Stimulated activated CD8-positive, alpha-beta memory T cell treated with anti-CD3 and anti-CD28 coated beads, Interleukin-12 subunit alpha, Interleukin-12 subunit beta, amount 100 ng/mL, for 24 hours (primary cell): ENCODE data around the gene PORCN.
"Not testable (repeated sequence)": the region's sequence is repeated elsewhere in the genome, so short reads cannot be mapped to it uniquely, and the experiment has no call there.

ENCODE experiments used
- DNase-seq: peaks from one replicate; pipeline ENCODE4 v3.0.0-alpha.2; 2020; ENCODE audit errors: extremely low read depth

Gene PORCN

DNA sequence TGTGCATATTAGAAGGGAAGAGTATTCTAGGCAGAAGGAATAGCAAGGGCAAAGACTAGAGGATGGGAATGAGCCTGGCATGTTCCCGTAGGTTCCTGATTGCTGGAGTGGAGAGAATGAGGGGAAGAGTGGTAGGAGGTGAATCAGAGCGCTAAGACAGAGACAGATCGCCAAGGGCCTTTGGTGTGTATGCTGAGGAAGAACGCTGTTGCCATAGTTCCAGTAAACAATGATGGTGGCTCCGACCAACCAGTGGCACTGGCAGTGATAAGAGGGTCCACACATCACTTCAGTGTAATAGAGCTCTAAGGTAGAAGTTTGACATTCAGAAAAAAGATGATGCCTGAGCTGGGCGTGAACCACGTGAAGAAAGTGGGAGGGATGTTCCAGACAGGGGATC lies 31.7 kb downstream of the PORCN start:
- DNase-seq, result no peak

DNA sequence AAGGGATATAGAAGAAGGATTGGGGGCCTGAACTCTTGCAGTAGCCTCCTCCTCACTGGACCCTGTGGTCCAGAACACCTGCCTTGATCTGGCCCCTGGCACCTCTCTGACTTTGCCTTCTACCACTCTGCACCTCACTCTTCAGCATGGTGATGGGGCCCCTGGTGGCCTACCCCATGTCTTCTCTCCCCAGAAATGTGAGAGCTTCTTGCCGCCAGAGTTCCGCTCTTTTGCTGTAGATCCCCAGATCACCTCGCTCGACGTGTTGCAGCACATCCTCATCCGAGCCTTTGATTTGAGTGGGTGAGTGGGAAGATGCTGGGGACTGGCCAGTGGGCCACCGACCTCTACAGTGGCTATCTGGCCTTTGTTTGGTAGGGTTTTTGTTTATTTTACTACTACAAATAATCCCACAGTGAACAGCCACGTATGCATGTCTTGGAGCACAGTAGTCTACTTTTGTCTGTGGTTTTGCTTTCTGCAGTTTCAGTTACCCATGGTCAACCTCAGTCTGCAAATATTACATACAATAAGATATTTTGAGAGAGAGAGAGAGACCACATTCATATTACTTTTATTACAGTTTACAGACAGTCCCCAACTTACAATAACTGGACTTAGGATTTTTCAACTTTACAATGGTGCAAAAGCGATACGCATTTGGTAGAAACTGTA lies 32.5 kb downstream of the PORCN start:
- DNase-seq, result no peak

DNA sequence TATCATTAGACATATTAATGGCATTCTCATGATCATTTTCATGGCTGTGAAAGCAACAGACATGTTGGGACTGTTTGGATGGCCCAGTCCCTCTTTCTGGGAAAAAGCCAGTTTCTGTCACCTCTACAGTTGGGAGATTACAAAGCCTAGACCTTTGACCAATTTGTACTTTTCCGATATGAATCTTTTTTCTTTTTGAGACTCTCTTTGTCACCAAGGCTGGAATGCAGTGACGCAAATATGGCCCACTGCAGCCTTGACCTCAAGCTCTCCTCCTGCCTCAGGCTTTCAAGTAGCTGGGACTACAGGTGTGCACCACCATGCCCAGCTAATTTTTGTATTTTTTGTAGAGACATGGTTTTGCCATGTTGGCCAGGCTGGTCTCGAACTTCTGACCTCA lies 40.1 kb downstream of the PORCN start:
- no peak for DNase-seq

DNA sequence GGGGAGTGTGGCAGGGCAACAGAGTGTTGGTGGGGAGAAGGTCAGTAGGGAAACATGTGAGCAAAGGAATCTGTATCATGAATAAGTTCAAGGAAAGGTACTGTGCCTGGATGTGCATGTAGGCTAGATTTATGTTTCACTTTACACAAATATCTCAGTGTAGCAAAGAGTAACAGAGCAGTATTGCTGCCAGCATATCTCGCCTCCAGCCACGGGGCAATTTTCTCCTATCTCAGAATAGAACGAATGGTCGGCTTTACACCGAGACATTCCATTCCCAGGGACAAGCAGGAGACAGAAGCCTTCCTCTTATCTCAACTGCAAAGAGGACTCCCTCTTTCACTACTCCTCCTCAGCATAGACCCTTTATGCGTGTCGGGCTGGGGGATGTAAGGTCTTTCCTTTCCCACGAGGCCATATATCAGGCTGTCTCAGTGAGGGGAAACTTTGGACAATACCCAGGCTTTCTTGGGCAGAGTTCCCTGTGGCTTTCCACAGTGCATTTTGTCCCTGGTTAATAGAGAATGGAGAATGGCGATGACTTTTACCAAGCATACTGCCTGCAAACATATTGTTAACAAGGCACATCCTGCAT lies 47.0 kb downstream of the PORCN start:
- not testable (repeated sequence) for DNase-seq

DNA sequence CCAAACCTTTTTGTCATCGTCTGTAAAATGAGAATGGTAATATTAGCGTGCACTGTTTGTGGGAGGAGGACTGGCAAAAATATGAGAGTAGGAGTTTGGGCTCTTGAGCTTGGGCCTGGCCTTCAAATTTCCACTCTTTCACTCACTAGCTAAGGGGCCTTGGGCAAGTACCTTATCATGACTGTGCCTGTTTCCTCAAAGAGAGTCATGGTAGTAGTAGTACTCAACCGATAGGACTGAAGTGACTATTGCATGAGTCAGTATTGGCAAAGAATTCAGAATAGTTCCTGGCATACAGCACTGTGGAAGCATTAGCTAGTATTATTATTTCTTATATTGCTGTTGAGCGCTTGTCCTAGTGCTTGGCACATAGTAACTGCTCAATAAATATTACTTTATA lies 49.5 kb downstream of the PORCN start:
- no peak for DNase-seq

DNA sequence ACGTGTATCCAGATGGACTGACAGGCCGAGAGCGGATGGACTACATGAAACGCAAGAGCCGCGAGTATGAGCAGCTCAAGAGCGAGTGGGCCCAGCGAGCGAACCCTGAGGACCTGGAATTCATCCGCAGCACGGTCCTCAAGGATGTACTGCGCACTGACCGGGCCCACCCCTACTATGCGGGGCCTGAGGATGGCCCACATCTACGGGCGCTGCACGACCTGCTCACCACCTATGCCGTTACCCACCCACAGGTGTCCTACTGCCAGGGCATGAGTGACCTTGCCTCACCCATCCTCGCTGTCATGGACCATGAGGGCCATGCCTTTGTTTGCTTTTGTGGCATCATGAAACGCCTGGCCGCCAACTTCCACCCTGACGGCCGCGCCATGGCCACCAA lies 50.8 kb downstream of the PORCN start:
- no peak for DNase-seq

DNA sequence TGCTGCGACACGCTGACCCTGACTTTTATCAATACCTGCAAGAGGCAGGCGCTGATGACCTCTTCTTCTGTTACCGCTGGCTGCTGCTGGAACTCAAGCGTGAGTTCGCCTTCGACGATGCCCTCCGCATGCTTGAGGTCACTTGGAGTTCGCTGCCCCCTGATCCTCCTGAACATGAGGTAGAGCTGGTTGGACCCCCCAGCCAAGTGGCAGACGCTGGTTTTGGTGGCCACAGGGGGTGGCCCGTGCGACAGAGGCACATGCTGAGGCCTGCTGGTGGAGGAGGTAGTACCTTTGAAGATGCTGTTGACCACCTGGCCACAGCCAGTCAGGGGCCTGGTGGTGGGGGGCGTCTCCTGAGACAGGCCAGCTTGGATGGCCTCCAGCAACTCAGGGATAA lies 51.3 kb downstream of the PORCN start:
- DNase-seq, result no peak

DNA sequence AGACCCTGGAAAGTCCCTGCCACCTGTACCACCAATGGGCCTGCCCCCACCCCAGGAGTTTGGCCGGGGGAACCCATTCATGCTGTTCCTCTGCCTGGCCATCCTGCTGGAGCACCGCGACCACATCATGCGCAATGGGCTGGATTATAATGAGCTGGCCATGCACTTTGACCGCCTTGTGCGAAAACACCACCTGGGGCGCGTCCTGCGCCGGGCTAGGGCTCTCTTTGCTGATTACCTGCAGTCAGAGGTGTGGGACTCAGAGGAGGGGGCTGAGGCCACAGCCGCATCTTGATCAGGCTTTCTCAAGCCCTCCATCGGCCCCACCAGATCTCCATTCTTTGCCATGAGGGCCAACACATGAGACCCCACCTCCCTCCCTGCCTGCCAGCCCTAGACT lies 51.9 kb downstream of the PORCN start:
- DNase-seq, result no peak

DNA sequence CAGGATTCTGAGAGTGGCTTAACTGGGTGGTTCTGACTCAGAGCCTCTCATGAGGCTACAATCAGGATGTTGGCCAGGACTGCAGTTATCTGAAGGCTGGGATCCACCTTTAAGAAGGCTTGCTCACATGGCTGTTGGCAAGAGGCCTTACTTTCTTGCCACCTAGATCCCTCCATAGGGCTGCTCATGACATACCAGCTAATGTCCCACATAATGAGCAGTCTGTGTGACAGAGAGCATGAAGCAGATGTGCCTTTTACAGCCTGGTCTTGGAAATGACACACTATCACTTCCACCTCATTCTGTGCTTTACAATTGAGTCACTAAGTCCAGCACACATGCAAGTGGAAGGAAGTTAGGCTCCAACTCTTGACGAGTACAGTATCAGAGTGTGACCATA lies 61.2 kb downstream of the PORCN start:
- no peak for DNase-seq
